Endothelial cell of umbilical vein (primary cell): ENCODE results near the gene ADGB. TPM values are rescaled to one million over a fixed set of nuclear protein-coding genes. Genes with fewer than 3 reads are reported as not detected.

Experiments used
- BruUV-seq: library from RNA; stranded (reverse); fragments of 400-500 nt; replicated peaks from 2 replicates; lab custom pipeline; 2021; lab: Mats Ljungman, UMichigan
- CTCF ChIA-PET: fragments of 300-600, 350-600 bp; sonication (Branson Sonifier 250); formaldehyde crosslinking; loops from one replicate; lab custom pipeline; 2021; ENCODE audit warnings: antibody characterized with exemption, inconsistent platforms; lab: Charles Lee
- POLR2A ChIA-PET: fragments of 300-600, 350-600 bp; sonication (Branson Sonifier 250); formaldehyde crosslinking; loops from one replicate; lab custom pipeline; 2021; ENCODE audit warnings: antibody characterized with exemption, inconsistent platforms; lab: Charles Lee
- DNase-seq: peaks from one replicate; pipeline ENCODE4 v3.0.0-alpha.2; 2011; ENCODE audit warnings: low read depth, low spot score
- FAIRE-seq: peaks from 2 replicates; lab custom pipeline; 2011; peaks lifted over from hg19 to GRCh38; lab: Jason Lieb, UNC
- H2AFZ ChIP-seq: 2 replicates; pipeline ENCODE4 v1.6.0; 2012; ENCODE audit warnings: low read depth, low read length, control low read depth, inconsistent platforms
- H3K27ac ChIP-seq: 2 replicates; pipeline ENCODE4 v1.5.1; 2011; ENCODE audit warnings: low read depth, mild to moderate bottlenecking, control low read depth, low read length, moderate library complexity; ENCODE audit not compliant: insufficient read depth
- H3K27me3 ChIP-seq, 2 experiments: 2 replicates each; pipeline versions ENCODE4 v1.6.0 to v1.6.1; 2011; ENCODE audit warnings: low read length in 2 of 2, mixed read lengths in 1 of 2; ENCODE audit not compliant: control insufficient read depth in 2 of 2, insufficient read depth in 2 of 2
- H3K36me3 ChIP-seq, 2 experiments: 2 replicates in 1 of 2; 3 replicates in 1 of 2; pipeline ENCODE4 v1.5.1; 2011; ENCODE audit warnings: low read length in 2 of 2, mild to moderate bottlenecking in 1 of 2, moderate library complexity in 1 of 2; ENCODE audit not compliant: control insufficient read depth in 2 of 2, insufficient read depth in 2 of 2; ENCODE audit errors: extremely low read depth in 1 of 2
- H3K4me1 ChIP-seq: 3 replicates; pipeline ENCODE4 v1.5.1; 2011; ENCODE audit warnings: mild to moderate bottlenecking, low read length; ENCODE audit not compliant: control insufficient read depth, insufficient read depth; ENCODE audit errors: extremely low read depth
- H3K4me2 ChIP-seq: 2 replicates; pipeline ENCODE4 v1.6.1; 2011; ENCODE audit warnings: low read length, control low read depth, mixed read lengths; ENCODE audit not compliant: insufficient read depth
- H3K4me3 ChIP-seq, 3 experiments: fragments of 200-600 bp in 1 of 3; sonication (generic), shearing (Covaris generic) in 1 of 3; replicated peaks in 1 of 3; 2 replicates each; pipeline ENCODE4 v1.5.1; 2011 to 2016; ENCODE audit warnings: control low read depth in 3 of 3, low read length in 3 of 3, mild to moderate bottlenecking in 2 of 3, inconsistent platforms in 1 of 3, low read depth in 1 of 3, moderate library complexity in 1 of 3; ENCODE audit not compliant: insufficient read depth in 1 of 3
- H3K79me2 ChIP-seq: 2 replicates; pipeline ENCODE4 v1.6.0; 2012; ENCODE audit warnings: low read length, inconsistent platforms; ENCODE audit not compliant: control insufficient read depth, insufficient read depth
- H3K9ac ChIP-seq: replicated peaks from 2 replicates; pipeline ENCODE3; 2011; ENCODE audit warnings: low read length, control low read depth; ENCODE audit not compliant: insufficient read depth; ENCODE audit errors: extremely low read depth
- H3K9me1 ChIP-seq: replicated peaks from 3 replicates; pipeline ENCODE4 v1.6.0; 2011; ENCODE audit warnings: mild to moderate bottlenecking, low read length; ENCODE audit not compliant: control insufficient read depth, insufficient read depth; ENCODE audit errors: extremely low read depth
- H3K9me3 ChIP-seq: replicated peaks from 2 replicates; pipeline ENCODE4 v1.5.1; 2012; ENCODE audit warnings: low read length, inconsistent platforms; ENCODE audit not compliant: control insufficient read depth, insufficient read depth
- H4K20me1 ChIP-seq: replicated peaks from 2 replicates; pipeline ENCODE3; 2011; ENCODE audit warnings: mild to moderate bottlenecking, low read length; ENCODE audit not compliant: control insufficient read depth, insufficient read depth; ENCODE audit errors: extremely low read depth
- EZH2 ChIP-seq: IDR thresholded peaks from 2 replicates; pipeline ENCODE4 v1.6.1; 2012; ENCODE audit warnings: borderline replicate concordance, low read depth, mild to moderate bottlenecking, moderate library complexity, low read length, inconsistent platforms; ENCODE audit not compliant: severe bottlenecking
- FOS ChIP-seq: IDR thresholded peaks from 2 replicates; pipeline ENCODE4 v1.6.1; 2011; ENCODE audit warnings: mild to moderate bottlenecking, low read length, moderate library complexity, borderline replicate concordance; ENCODE audit not compliant: insufficient read depth
- GATA2 ChIP-seq: IDR thresholded peaks from 2 replicates; pipeline ENCODE4 v1.7.0; 2011; ENCODE audit warnings: low read depth, mild to moderate bottlenecking, moderate library complexity, mixed read lengths, low read length; ENCODE audit not compliant: insufficient read length, insufficient read depth
- JUN ChIP-seq: IDR thresholded peaks from 2 replicates; pipeline ENCODE4 v1.6.1; 2011; ENCODE audit warnings: borderline replicate concordance, low read depth; ENCODE audit not compliant: insufficient read length, insufficient read depth
- MYC ChIP-seq: IDR thresholded peaks from one replicate; pipeline ENCODE4 v1.6.1; 2011; ENCODE audit warnings: mild to moderate bottlenecking, low read depth, low read length
- POLR2A ChIP-seq: IDR thresholded peaks from 2 replicates; pipeline ENCODE4 v1.6.1; 2012; ENCODE audit warnings: low read depth, mild to moderate bottlenecking, control low read depth, low read length
- POLR2AphosphoS5 ChIP-seq: IDR thresholded peaks from 2 replicates; pipeline ENCODE4 v1.6.1; 2012; ENCODE audit warnings: low read depth, mild to moderate bottlenecking, control low read depth, low read length, moderate library complexity; ENCODE audit not compliant: insufficient read depth
- dilution Hi-C: fragments of 300-500 bp; cut with MboI; formaldehyde crosslinking; loops from one replicate; pipeline ENCODE4 v1.15.0; 2019; ENCODE audit warnings: low sequenced_read_pairs; ENCODE audit not compliant: extremely low pct_ligation_motif_present
- intact Hi-C: fragments of 100-400 bp; cut with micrococcal nuclease; formaldehyde crosslinking; loops from one replicate; pipeline ENCODE4 v1.10.0; 2022
- polyA plus RNA-seq, 4 experiments: library from polyadenylated mRNA; depleted of rRNA in 3 of 4; stranded (reverse) in 3 of 4; unstranded in 1 of 4; fragments of >200 nt; gene quantifications; 2 replicates each; pipeline versions ENCODE4 v1.2.1 to v1.2.3, GENCODE V29; 2011 to 2012; ENCODE audit warnings: missing spikeins in 1 of 4
- total RNA-seq: library from RNA; stranded (reverse); gene quantifications from 2 replicates; pipeline ENCODE4 v1.2.3, GENCODE V29; 2021
- TF ChIP-seq, protein P1 (sequence below): IDR thresholded peaks from 2 replicates; pipeline ENCODE4 v1.6.1; 2011; ENCODE audit not compliant: insufficient read depth, insufficient read length
- TF ChIP-seq, protein P2 (sequence below), 2 donors: IDR thresholded peaks; 1 replicate in 1 of 2; 2 replicates in 1 of 2; pipeline ENCODE4 v1.5.1; 2011; ENCODE audit warnings: low read length in 2 of 2, mild to moderate bottlenecking in 2 of 2, moderate library complexity in 2 of 2, control low read depth in 1 of 2, inconsistent platforms in 1 of 2, low read depth in 1 of 2; ENCODE audit not compliant: insufficient read depth in 1 of 2; ENCODE audit errors: extremely low read depth in 1 of 2

ADGB gene
- total and polyA plus RNA-seq, 2 donors (not counting 3 experiments of a cell fraction or from before 2014, with no cell fraction given) = not detected

DNA sequence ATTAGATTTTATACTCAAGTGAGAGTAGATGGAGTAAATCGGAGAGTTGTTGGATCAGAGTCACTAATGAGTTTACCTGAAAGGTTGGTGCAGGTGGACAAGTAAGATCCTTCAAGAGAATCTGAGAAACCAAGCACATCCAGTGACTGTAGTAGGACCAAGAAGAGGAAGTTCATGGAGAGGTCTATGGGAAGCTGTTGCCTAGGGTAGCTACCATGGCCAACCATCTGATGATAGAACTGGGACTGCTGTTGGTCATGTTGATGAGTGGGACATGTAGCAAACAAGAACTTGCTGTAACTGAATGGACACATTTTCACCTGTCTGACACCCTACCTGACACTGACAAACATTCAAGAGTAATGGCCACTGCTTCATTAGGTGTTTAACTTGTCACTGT is 11.3 kb upstream of the ADGB start:
- Histone ChIP-seq H3K4me3 (no peak overlapping the region), H3K27me3 (no peaks in the 10 kb centered on the region), H4K20me1 (no peaks in the 10 kb centered on the region), H3K9ac (no peak overlapping the region), H3K9me3 (no peaks in the 10 kb centered on the region), H3K9me1 (no peaks in the 10 kb centered on the region), H3K4me2 (no peak overlapping the region), H3K79me2 (no peaks in the 10 kb centered on the region), H3K36me3 (no peaks in the 10 kb centered on the region), H3K27ac (no peak overlapping the region), H2AFZ (no peak overlapping the region), H3K4me1 (no peaks in the 10 kb centered on the region)
- FAIRE-seq (no peak), DNase-seq (no peak)
- ChIA-PET CTCF (interaction anchor here (1.1 kb wide), 1 partner anchor 7 kb away, joined by 3 read pairs; no protein-coding TSS in a partner anchor), POLR2A (no interaction called here)
- intact Hi-C loops (no loop called here), dilution Hi-C loops (no loop called here)
- TF ChIP-seq, protein P1, sequence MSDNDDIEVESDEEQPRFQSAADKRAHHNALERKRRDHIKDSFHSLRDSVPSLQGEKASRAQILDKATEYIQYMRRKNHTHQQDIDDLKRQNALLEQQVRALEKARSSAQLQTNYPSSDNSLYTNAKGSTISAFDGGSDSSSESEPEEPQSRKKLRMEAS = no peak
- no peak for TF ChIP-seq EZH2
- no peak for TF ChIP-seq MYC
- TF ChIP-seq GATA2 = no peak
- TF ChIP-seq POLR2A = no peak
- TF ChIP-seq JUN = no peak
- TF ChIP-seq, protein P2, sequence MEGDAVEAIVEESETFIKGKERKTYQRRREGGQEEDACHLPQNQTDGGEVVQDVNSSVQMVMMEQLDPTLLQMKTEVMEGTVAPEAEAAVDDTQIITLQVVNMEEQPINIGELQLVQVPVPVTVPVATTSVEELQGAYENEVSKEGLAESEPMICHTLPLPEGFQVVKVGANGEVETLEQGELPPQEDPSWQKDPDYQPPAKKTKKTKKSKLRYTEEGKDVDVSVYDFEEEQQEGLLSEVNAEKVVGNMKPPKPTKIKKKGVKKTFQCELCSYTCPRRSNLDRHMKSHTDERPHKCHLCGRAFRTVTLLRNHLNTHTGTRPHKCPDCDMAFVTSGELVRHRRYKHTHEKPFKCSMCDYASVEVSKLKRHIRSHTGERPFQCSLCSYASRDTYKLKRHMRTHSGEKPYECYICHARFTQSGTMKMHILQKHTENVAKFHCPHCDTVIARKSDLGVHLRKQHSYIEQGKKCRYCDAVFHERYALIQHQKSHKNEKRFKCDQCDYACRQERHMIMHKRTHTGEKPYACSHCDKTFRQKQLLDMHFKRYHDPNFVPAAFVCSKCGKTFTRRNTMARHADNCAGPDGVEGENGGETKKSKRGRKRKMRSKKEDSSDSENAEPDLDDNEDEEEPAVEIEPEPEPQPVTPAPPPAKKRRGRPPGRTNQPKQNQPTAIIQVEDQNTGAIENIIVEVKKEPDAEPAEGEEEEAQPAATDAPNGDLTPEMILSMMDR (IDR thresholded peaks at IDR 0.05; ENCODE audit: extremely low read depth in 1 of 2, insufficient read depth in 1 of 2, low read depth in 1 of 2, low read length in 2 of 2) = no peak
- TF ChIP-seq POLR2AphosphoS5 = no peak
- no peak for TF ChIP-seq FOS
- no TSS peak for BruUV-seq
